ENCODE results near the gene RAB43.
A peak's percentile ranks its signal among the peaks of the same experiment; 100 is the strongest.
"Not testable (repeated sequence)": the region's sequence is repeated elsewhere in the genome, so short reads cannot be mapped to it uniquely, and the experiment has no call there.

RAB43 gene

GRCh38 chr3:129160891-129161859 is 39.6 kb upstream of the RAB43 start, which contains the start of gene ISY1:
ISY1 (minus strand) TSS chr3:129161063; CDS start chr3:129160975, 88 bp downstream.
- peak within 1 kb of the TSS; percentile 82 for H3K4me3 ChIP-seq (ENCODE audit: low read depth, low read length)
- TF ChIP-seq CTCF (conservative IDR thresholded peaks at IDR 0.05; ENCODE audit: low read depth, low read length) = peak; percentile 86
- DNase-seq (ENCODE audit: low read depth) = peak; percentile 97

- no peak for DNase-seq (ENCODE audit: low read depth)
- TF ChIP-seq CTCF (conservative IDR thresholded peaks at IDR 0.05; ENCODE audit: low read depth, low read length) = no peak
- H3K4me3 ChIP-seq (ENCODE audit: low read depth, low read length) = no peak overlapping the region
Observed at GRCh38 chr3:129144786-129145185, 23.2 kb upstream of the RAB43 start.

- not testable (repeated sequence) for H3K4me3 ChIP-seq (ENCODE audit: low read depth, low read length); DNase-seq (ENCODE audit: low read depth)
Observed at GRCh38 chr3:129141011-129141410, 19.4 kb upstream of the RAB43 start.

GRCh38 chr3:129139911-129140310 is 18.3 kb upstream of the RAB43 start:
- DNase-seq (ENCODE audit: low read depth) = no peak
- no peak for TF ChIP-seq CTCF (conservative IDR thresholded peaks at IDR 0.05; ENCODE audit: low read depth, low read length)
- no peak overlapping the region for H3K4me3 ChIP-seq (ENCODE audit: low read depth, low read length)

GRCh38 chr3:129136275-129136674 is 14.7 kb upstream of the RAB43 start:
- DNase-seq (ENCODE audit: low read depth); H3K4me3 ChIP-seq (ENCODE audit: low read depth, low read length): not testable (repeated sequence)

- no peak for TF ChIP-seq CTCF (conservative IDR thresholded peaks at IDR 0.05; ENCODE audit: low read depth, low read length)
- no peak overlapping the region for H3K4me3 ChIP-seq (ENCODE audit: low read depth, low read length)
- no peak for DNase-seq (ENCODE audit: low read depth)
Observed at GRCh38 chr3:129132097-129132866, 10.7 kb upstream of the RAB43 start.

- no peak for DNase-seq (ENCODE audit: low read depth)
- no peak for TF ChIP-seq CTCF (conservative IDR thresholded peaks at IDR 0.05; ENCODE audit: low read depth, low read length)
- H3K4me3 ChIP-seq (ENCODE audit: low read depth, low read length) = no peak overlapping the region
Observed at GRCh38 chr3:129131465-129132088, 10.0 kb upstream of the RAB43 start.

All from choroid plexus epithelial cell (primary cell).